GM19023 (cell line): ENCODE data around the gene TMEM54.

Source experiments
- ATAC-seq: cut with Tn5 transposase; IDR thresholded peaks from one replicate; pipeline ENCODE4 v1.9.1; 2021; ENCODE audit warnings: mild to moderate bottlenecking, moderate library complexity; ENCODE audit not compliant: unreplicated experiment

TMEM54 gene

DNA sequence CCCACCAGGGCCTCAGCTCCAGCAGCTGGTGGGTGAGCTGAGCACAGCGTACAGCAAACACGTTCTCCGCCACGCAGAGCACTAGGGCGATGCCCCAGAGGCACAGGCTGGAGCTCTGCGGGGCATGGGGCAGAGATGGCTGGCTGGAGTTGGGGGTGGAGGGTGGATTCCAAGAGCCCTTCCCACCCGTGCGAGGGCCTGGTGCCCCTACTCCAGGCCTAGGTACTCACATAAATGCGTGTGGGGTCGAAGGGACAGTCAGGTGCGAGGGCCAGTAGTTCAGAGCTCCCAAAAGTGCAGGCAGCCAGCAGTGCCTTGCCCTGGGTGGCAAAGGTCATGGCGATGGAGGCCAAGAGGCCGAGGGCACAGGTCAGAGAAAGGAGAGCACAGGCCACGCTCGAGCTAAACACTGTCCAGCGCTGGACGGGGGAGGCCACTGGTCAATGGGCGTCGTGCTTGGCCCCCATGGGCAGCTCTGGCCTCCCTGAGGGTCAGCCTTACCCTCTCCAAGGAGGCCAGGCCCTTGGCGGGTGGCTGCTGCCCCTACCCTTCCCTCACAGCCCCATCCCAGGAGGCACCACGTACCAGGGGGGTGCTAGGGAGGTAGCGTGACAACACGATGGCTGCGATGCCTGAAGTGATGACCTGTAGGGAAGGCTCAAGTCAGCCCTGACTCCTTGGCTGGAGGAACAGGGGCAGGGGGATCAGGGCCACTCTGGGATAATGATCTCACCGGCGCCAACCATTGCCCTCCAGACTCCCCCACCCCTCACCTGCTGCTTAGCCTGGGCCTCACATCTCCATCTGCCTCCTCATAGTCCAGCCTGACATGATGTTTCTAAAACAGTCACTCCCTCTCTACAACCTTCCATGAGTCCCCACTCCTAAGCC lies 5.6 kb downstream of the TMEM54 start:
- ATAC-seq = no peak

DNA sequence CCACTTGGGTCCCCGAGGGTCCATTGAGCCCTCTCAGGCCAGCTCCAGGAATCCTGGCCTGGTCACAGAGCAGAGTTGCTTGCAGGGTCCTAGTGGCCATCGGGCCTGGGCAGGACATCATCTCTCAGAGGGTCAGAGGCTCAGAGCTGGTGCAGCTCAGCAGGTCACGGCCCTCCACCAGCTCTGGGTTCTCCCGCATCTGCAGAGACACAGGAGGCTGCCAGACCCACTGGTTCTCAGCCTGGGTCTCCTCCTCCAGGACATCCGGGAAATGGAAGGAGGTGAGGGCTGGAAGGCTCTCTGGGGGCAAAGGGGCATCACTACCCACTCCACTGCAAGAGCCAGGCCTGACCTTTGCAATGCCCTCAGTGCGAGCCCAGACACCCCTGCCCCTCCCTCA lies 6.5 kb downstream of the TMEM54 start:
- ATAC-seq = no peak

DNA sequence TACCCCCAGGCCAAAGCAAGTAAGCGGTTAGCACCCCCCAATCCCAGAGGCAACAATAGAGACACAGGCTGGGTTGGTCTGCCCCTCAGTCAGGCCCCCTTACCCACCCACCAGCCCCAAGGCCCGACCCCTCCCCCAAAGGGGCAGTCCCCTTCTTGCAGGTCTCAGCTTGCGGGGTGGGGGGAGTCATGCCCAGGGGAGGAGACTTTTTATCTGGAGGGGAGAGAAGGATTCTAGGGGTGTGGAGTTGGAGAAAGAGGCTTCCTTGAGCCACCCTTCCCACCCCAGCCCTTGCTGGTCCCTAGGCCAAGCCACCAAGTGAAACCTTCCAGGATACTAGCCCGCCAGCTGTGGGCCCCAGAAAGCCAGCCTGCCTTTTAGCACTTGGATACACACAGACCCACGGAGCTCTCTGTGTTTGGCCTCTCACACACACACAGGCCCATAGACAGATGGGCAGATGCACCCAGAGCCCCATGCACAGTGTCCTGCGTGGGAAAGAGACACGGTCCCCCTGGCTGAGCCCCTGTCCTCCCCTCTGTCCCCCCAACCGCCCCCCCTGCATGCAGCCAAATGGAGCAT lies 7.1 kb downstream of the TMEM54 start:
- ATAC-seq = no peak

DNA sequence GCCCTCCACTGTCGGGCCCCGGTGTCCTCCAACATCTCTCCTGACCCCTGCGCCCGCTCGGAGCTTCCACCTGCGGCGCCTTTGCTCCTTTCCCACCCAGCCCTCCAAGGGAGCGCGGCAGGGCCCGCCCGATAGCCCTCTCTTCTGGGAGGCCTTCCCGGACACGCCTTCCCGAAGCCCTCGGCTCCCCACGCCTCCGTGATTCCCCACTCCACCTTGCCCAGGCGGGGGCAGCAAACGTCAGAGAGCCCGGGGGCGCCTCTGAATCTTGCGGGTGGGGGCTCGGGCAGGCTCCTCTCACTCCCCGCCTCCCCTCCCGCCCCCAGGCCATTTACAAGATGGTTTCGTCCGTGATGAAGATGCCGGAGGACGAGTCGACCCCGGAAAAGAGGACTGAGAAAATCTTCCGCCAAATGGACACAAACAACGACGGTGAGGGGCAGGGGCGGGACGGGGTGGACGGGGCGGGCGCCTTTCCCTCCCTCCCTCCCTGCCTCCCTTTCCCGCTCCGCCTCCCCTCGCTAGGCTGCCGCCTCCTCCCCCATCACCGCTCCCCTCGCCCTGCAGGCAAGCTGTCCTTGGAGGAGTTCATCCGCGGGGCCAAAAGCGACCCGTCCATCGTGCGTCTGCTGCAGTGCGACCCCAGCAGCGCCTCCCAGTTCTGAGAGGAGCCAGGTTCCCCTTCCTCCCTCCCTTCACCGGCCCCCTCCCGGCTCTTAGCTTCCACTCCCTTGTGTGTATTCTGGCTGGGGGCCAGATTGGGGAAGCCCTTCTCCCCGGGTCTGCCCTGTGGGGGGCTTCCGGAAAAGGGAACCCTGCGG lies 7.8 kb downstream of the TMEM54 start:
- ATAC-seq = no peak

DNA sequence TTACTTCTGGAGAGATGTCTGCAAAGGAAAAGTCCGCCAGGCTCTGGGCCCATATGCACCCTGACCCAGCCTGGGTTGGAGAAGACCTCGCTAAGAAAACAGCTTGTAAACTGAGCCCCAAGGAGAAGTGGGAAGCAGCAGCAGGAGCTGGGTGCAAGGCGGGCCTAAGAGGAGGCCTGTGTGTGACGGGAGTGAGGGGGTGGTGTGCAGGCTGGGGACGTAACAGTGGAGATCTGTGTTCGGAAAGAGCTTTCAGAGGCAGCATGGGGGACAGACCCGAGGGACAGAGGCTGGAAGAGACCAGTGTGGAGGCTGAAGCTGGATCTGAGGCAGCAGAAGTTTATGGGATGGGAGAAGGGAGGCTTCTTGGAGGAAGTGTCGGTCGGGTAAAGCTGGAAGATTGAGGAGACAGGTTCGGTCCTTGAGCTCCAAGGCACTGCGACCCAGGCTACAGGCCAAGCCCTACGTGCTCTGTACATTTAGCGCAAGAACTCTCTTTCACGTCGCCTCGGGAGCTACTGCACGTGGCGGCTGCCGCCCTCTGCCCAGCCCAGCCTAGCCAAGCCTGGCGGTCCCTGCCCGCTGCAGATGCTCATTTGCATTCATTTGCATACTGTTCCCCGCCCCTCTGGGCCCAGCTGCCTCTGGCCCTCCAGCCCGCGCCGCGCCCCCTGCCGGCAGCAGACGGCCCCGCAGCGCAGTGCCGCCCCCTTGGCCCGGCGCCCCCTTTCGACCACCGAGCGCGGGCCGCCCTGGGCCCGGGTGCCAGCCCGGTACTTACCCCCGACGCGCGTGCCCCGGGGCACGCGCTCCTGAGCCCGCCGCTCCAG lies 8.6 kb downstream of the TMEM54 start:
- ATAC-seq = no peak

DNA sequence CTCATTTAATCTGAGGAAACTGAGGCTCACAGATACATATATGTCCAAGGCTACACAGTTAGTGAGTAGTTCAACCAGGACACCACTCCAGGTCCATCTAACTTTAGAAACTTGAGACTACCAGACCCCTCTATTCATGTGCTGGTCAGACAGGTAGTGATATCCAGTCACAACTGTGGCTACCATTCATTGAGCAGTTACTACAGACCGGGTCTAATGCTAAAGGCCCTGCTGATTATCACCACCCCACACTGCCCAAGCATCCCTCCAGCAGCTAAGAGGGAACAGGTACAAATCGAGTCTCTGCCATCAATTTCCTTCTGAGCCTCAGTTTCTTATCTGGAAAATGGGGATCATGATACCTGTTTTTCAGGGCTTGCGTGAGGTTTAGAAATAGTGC lies 9.6 kb downstream of the TMEM54 start:
- no peak for ATAC-seq

DNA sequence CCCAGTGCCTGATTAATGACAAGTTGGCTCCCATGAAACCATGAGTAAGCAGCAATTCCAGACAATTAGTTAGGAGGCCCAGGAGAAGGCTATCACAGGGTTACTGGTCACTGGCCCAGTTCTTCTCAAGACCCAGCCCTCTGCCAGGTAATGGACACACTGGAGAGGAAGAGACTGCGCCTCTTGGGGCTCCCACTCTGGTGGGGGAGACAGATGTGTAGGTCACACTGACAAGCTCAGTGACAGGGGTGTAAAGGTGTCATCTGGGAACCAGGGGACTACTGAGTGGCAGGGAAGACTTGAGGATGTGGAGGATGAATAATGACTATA lies 10.0 kb downstream of the TMEM54 start:
- no peak for ATAC-seq

DNA sequence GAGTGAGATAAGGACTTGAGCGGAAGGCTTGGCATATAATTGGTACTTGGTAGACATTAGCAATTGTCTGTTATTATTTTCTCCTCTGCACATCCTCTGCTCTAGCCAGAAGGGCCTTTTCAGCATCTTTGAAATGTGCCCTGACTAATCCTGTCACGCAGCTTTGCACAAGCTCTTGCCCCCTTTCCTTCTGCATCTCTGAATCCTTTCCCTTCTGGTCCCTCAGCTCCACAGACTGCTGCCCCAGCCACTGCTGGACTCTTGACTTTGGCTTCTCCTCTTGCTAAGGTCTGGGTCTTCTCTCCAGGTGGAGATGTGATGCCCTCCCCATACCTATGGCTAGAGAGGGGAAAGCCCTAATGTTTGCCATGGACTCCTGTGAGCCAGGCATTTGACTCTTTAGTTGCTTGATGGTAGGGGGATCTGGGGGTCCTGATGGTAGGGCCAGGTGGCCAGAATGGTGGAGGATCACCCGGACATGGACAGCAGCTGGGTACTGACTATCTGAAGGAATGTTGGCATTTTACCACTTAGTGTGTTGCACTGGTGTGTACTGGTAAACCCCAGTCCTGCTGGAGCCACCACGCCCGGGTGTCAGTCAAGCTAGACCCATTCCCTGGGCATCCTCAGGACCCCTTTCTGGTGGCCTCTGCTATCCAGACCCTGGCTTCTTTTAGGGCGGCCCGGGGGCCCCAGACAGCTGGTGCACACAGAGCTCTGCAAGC lies 10.5 kb downstream of the TMEM54 start:
- ATAC-seq = no peak

DNA sequence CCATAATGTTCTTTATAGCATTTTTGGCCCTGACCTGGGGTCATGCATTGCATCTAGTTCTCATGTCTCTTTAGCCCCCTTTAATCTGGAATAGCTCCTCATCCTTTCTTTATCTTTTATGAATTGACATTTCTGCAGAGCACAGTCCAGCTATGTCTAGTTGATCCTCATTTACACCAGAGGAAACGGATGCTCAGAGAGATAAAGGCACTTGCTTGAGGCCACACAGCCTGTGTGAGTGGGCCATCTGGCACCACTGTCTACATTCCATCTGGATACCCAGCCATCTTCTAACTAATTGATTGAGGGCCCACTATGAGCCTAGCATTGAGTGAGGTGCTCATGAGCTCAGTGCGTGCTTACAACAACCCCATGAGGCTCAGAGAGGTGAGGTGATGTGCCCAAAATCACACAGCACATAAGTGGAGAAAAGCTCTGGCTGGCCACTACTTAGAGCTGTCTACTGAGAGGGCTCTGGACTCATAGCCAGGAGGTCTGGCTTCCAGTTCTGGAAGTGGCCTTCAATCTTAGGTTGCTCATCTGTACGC lies 11.4 kb downstream of the TMEM54 start:
- ATAC-seq = no peak

DNA sequence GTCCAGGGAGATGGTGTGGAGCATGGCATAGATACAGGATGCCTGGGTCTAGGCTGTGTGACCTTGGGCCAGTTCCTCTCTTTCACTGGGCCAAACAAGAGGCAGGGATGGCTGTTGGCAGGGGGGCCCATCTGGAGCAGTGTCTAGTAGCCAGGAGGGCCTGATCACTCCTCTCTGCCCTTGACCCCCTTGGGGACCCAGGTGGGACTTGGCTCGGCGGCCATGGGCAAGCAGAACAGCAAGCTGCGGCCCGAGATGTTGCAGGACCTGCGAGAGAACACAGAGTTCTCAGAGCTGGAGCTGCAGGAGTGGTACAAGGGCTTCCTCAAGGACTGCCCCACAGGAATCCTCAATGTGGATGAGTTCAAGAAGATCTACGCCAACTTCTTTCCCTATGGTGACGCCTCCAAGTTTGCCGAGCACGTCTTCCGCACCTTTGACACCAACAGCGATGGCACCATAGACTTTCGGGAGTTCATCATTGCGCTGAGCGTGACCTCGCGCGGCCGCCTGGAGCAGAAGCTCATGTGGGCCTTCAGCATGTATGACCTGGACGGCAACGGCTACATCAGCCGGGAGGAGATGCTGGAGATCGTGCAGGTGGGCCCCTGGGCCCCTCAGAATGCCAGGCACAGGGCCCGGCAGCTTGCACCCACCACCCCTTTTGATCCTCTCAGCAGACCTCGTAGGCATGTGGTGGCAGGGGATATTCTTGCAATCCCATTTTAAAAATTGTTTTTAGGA lies 12.3 kb downstream of the TMEM54 start:
- no peak for ATAC-seq

DNA sequence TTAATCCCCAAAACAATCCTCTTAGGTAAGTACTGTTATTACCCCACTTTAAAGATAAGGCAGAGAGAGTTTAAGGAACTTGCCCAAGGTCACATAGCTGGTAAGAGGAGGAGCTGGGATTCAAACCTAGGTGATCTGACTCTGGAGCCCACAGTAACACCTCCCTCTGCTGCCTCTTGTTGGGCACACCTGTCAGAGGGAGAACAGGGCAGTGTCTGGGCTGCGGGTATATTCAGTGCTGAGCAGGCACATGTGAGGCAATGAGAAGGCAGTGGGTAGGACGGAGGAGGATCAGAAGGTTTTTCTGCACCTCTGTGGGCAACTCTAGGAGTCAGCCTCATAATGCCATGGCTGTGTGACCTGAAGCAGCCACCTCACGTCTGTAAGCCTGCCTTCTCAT lies 13.1 kb downstream of the TMEM54 start:
- ATAC-seq = no peak

DNA sequence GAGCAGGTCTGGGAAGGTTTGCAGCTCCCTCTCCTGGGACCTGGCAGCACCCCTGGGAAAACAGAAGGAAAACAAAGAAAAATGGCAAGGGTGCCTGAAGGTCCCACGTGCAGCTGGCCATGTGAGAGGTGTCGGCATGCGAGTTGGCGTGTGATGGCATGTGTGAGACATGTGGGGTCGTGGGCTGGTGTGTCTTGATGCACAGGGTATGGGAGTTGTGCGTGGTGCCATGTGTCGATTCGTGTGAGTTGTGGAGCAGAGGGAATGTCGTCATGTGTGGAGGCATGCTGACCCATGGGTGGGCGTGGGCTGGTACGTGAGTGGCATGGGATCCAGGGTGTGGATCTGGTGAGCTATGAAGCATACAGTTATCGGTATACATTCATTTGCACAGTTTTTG lies 13.6 kb downstream of the TMEM54 start:
- no peak for ATAC-seq

DNA sequence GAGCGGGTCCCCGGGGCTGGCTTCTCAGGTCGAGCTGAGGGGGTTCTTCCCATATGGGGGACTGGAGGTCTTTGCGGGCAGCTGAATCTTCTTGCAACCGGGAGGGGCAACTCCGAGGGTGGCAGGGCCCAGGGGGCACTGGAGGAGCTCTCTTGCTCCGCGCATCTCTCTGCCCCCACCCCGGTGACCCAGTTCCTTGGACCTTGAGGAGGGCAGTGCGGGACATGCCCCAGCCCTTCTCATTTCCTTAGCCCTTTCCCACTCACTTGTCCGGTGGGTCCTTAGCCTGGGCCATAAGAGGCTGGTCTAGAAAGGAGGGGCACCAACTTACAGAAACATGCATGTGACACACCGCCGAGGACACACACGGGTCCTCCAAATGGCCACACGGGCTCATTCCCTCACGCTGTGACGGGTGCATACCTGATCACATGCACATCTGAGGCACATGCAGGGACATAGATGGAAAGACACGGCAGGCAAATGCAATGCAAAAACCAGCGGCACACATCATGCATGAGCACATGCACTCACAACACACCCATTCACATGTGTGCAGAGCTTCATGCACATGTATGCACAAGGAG lies 14.3 kb downstream of the TMEM54 start:
- no peak for ATAC-seq

DNA sequence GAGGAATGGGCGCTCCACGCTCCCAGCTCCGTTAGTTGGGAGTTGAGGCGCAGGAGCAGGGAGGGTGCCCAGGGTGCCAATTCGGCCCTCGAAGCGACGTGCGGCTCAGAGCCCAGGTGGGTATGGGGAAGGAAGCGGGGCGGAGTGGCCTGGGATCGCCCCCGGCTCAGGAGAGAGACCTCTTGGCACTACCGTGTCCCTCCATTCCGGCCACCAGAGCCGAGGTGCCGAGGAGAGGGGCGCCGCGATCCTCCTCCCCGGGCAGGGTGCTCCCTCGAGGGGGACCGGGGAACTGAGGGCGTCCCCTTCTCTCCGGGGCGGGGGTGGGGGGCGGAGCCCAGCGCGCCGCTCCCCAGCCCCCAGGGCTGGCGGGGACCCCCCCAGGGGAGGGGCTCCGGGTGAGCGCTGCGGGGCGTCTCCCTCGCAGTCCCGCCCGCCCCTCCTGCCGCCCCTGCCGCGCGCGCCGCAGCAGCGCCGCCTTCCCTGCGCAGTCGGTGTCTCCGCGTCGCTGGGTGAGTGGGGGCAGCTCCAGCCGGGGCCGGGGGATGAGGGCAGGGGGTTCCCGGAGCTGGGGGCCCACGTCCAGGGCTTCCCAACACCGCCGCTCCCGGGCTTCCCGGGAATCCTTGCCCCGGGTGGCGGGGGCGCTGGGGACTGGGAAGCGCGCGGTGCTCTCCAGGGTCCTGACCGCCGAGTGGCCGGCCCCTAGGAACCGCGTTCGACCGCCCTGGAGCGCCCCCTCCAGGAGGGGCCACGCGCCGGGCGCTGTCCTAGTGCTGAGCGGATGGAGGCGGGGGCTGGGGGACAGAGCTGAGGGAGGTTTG lies 15.0 kb downstream of the TMEM54 start, which contains the start of gene HPCA:
HPCA (plus strand) TSS at position 488 of the 824 bp plus-strand sequence. CDS start 2,408 bp downstream, outside the sequence.
- ATAC-seq = no peak

DNA sequence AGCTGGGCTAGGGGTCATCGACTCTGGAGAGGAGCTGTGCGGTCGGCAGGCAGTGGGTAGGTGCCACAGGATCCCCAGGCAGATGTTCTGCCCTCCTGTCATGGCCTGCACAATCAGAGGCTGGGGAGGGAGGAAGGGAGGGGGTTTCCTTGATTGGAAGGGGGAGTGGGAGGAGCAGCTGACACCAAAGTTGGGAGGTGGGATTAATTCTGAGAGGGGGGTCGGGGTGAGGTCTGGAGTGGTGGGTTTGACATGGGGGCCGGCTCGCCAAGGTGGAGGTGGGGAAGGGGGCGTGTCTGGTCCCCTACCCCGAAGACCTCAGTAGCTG lies 15.5 kb downstream of the TMEM54 start:
- no peak for ATAC-seq

DNA sequence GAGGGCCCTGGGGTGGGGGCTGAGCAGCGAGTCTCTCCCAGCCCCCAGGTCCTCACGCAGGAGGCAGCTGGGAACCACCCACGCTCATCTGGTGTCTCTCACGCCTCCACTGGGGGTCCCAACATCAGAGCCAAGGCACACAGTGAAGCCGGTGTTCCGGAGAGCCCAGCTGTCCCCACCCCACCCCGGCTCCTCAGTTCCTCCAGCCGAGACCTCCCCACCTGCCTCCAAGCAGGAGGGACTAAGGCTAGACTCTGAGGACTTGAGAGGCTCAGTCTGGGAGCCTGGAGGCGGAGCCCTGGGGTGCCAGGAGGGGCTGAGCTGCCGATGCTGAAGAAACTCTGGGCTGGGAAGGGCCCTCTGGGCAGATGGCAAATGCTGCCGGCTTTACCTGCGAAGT lies 16.5 kb downstream of the TMEM54 start:
- no peak for ATAC-seq

DNA sequence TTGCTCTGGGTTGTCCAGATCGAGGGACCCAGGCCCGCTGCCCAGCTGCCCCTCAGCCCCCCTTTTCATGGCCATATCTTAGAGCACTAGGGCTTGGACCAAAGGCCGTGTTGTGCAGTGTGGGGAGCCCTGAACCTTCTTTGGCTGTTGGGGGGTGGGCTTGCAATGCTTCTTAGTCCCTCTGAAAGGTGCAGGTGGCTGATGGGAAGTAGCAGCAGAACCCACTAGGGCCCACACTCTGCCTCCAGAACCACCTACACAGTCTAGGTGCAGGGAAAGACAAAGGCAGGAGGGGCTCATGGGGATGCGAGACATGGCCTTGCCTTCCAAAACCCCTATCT lies 17.2 kb downstream of the TMEM54 start:
- no peak for ATAC-seq

DNA sequence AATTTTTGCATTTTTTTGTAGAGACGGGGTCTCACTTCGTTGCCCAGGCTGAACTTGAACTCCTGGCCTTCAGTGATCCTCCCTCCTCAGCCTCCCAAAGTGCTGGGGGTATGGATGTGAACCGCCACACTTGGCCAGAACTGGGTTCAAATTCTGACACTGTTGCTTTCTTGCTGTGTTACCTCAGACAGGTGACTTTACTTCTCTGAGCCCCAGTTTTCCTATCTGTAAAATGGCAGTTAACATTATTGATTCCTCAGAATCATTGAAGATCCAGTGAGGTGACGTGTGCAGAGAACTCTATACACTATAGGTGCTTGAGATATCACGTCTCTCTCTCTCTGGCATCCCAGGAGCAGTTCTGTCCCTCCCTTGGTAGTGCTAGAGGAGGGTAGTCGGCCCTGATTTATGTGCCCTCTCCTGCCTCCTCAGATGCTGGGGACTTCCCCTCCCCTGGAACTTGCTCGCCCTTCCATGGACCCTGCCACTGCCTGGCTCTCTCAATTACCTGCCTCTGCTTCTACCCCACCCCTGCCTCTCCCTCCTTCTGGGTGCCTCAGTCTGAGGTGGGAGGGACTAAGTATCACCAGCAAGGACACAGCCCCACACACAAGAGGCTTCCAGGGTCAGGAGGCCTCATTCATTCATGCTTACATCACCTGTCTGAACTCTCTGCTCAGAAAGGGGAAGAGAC lies 17.7 kb downstream of the TMEM54 start:
- ATAC-seq = no peak
